PC-9 (cell line): ENCODE data around the gene PPM1F.

ENCODE experiments used
- EZH2 ChIP-seq: fragments of 200-600 bp; sonication (generic); IDR thresholded peaks from 2 replicates; pipeline ENCODE4 v1.8.0; 2017; ENCODE audit warnings: antibody characterized with exemption, low read depth
- TF ChIP-seq, protein P1 (sequence below): fragments of 200-600 bp; sonication (generic); conservative IDR thresholded peaks from 2 replicates; pipeline ENCODE4 v1.6.1; 2017; ENCODE audit warnings: mixed run types, antibody characterized with exemption, mild to moderate bottlenecking, moderate library complexity

DNA sequence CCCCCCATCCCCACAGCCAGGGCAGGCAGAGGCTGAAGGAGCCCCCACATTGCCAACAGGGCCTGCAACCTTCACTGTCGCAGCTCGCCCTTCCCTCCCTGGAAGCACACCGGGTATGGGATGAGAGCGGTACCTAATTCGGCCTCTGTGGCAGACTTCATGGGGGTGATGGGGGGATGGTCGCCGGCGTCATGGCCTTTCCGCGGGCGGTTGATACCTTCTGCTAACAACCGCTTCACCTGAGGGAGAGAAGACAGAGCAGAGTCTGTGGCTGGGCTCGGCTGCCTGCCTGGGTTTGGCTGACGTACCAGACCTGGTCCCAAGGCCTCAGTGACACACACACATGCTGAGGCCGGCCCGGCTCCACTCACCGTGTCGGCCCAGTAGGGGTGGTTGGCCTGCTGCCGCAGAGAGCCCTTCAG is 11.2 kb upstream of the PPM1F start:
- no peak for TF ChIP-seq EZH2
- TF ChIP-seq, protein P1, sequence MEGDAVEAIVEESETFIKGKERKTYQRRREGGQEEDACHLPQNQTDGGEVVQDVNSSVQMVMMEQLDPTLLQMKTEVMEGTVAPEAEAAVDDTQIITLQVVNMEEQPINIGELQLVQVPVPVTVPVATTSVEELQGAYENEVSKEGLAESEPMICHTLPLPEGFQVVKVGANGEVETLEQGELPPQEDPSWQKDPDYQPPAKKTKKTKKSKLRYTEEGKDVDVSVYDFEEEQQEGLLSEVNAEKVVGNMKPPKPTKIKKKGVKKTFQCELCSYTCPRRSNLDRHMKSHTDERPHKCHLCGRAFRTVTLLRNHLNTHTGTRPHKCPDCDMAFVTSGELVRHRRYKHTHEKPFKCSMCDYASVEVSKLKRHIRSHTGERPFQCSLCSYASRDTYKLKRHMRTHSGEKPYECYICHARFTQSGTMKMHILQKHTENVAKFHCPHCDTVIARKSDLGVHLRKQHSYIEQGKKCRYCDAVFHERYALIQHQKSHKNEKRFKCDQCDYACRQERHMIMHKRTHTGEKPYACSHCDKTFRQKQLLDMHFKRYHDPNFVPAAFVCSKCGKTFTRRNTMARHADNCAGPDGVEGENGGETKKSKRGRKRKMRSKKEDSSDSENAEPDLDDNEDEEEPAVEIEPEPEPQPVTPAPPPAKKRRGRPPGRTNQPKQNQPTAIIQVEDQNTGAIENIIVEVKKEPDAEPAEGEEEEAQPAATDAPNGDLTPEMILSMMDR = no peak
